Brain pericyte (primary cell): ENCODE measurements around the gene PEX16.

Source experiments
- DNase-seq: peaks from one replicate; pipeline ENCODE4 v3.0.0-alpha.2; 2012; ENCODE audit warnings: low read depth, low spot score

The PEX16 gene

GRCh38 chr11:45877221-45877620, 40.5 kb downstream of the PEX16 start:
- DNase-seq, result no peak

DNA sequence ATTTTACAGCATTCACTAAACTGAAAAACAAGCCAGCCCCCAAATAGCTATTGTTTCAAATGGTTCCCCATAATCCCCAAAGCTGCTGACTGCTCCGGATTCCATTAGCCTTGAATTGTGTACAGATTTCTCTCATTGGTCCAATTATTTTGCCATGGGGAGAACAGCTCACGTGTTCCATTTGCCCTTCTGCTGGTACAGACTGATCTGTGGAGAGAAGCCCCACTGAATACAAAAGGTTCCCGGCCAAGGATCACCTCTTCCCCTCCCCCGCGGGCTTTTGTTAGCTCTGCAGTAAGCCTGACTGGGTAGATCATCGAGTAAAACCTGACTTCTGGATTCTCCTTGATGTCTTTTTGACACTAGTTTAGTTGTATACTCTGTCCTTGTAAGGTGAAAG, 41.3 kb downstream of the PEX16 start:
- no peak for DNase-seq

DNA sequence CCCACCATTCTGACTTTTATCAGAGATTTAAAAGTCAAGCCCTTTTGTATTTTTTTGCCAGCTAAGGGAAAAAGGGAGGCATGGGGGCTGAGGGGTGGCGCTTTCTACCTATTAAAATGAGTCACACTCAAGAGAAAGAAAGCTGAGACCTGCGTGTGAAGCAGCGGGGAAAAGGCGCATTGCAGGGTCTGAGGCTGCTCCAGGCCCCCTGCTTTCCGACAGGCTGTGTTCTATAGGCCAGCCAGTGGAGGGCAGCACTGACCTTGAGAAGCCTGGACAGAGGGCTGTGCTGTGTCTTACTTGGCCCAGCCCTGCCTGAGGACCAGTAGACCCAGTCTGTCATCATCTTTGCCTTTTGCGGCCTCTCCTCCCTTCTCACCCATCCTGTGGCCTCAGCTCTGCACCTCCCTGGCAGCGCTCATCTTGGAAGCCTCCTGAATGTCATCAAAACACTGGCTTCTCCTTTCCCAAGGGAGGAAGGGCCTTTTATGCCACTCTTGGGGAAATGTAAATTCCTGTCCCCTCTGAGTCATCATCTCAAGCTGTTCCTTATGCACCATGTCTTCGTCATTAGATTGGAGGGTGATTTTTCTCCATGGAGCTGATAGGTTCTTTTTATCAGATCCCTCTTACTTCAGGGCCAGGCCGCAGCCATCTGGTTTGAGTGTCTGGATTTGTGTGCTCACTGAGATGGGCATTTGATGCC, 44.9 kb downstream of the PEX16 start:
- peak; percentile 39 for DNase-seq

DNA sequence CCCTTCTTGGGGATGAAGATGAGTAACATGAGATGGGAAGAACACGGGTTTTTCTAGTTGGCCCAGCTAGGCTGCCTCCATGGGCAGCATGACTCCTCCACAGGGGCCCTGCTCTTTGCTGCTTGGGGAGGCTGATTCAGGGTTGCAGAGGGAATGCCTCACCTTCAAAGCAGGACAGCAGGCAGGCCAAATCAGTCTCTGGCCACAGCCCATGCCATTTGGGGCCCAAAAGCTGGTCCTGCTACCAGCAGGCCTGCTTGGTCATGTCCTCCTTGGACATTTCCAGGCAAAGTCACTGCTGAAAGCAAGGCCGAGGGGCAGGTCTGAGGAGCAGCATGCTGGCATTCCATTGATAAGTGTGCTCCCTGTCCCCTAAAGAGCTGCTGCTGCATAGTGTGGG, 46.0 kb downstream of the PEX16 start:
- DNase-seq, result no peak

GRCh38 chr11:45870706-45871105, 47.0 kb downstream of the PEX16 start:
- DNase-seq, result no peak

- no peak for DNase-seq
Measured at GRCh38 chr11:45869551-45869950, 48.1 kb downstream of the PEX16 start.

DNA sequence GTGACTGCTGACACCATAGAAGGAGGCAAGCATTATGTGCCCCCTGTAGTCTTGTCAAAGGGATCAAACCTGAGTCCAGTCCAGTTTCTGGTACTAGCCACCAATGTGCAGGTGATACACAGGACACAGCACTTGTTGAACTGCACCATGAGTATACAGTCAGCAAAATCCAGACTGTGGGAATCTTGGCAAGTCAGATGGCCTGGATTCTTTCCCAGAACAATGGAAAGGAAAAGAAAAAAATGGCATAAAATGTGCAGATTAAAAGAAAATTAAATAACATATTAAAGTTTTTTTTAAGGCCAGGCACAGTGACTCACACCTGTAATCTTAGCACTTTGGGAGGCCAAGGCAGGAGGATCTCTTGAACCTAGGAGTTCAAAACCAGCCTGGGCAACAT, 53.6 kb downstream of the PEX16 start:
- DNase-seq, result no peak

GRCh38 chr11:45860764-45861510, 56.7 kb downstream of the PEX16 start:
- DNase-seq, result no peak

DNA sequence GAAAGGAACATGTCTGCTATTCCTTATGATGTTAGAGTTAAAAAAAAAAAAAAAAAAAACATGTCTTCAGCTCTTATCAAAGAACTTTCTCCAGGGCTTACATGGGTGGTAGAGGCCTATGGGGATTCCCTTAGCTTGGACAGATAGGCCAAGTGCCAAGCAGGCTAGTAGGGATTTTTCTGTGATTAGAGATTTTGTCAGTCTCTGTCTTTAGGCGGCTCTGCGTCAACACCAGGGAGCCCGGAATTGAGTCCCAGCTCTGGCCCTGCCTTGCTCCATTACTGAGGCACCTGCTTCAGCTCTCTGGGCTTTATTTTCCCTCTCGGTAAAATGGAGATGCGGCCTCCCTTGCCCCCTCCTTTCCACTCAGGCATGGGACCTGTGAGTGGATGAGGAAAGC, 57.3 kb downstream of the PEX16 start:
- no peak for DNase-seq
